Activated effector memory CD4-positive, alpha-beta T cell treated with anti-CD3 and anti-CD28 coated beads, Interleukin-2, amount 50 U/mL, for 16 hours (primary cell): Measurements from ENCODE around the gene GBGT1.

Experiments used
- DNase-seq: peaks from one replicate; pipeline ENCODE4 v3.0.0-alpha.2; 2020

The GBGT1 gene

DNA sequence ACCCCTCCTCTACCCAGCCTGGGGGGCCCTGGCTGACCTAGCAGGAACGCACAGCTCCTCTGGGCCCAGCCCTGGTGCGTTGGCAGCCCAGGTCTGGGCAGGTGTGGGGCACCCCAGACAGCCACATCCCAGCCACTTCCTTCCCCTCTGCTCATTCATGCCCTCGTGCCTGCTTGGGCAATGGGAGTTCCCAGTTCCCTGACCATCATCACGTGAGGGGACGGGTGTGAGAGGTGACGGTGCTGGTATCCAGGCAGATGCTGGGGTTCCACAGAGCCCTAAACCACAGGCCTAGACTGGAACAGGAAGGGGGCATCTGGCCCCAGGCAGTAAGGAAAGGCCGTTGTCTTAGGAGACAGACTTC is 51.1 kb downstream of the GBGT1 start:
- peak; percentile 74 for DNase-seq

DNA sequence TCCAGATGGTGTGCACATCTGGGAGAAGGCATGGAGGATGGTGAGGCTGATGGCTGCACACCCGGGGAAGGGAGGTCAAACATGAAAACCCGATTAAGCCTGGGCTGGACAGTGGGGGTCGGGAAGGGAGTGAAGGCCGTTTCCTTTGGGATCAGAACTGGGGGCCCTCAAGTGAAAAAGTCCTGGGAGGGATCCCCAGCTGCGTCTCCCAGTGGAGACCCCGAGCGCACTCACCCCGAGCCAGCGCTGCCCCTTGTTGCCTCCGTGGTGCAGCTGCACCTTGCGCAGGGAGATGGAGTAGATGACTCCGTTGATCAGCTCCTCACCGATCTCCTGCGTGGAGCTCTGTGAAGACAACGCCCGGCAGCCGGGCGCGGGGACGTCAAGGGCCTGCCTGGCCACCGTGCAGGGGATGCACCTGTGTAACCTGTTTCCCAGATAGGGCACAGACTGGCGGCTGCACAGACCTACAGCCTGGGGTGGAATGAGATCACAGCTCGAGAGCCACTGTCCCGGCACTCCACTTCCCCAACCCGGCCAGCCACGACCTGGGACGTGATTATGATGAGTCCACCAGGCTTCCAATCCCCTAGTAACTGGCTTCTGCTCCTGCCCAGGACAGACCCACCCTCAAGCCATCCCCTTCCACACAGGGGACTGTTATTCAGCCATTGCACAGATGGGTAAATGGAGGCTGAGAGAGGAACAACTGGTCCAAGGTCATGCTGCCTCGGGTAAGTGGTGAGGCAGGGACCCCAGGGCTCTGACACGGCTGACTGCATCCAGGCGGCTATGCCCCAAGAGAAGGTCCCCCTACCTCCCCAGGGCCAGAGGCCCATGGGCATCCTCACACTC is 51.7 kb downstream of the GBGT1 start:
- DNase-seq = no peak

DNA sequence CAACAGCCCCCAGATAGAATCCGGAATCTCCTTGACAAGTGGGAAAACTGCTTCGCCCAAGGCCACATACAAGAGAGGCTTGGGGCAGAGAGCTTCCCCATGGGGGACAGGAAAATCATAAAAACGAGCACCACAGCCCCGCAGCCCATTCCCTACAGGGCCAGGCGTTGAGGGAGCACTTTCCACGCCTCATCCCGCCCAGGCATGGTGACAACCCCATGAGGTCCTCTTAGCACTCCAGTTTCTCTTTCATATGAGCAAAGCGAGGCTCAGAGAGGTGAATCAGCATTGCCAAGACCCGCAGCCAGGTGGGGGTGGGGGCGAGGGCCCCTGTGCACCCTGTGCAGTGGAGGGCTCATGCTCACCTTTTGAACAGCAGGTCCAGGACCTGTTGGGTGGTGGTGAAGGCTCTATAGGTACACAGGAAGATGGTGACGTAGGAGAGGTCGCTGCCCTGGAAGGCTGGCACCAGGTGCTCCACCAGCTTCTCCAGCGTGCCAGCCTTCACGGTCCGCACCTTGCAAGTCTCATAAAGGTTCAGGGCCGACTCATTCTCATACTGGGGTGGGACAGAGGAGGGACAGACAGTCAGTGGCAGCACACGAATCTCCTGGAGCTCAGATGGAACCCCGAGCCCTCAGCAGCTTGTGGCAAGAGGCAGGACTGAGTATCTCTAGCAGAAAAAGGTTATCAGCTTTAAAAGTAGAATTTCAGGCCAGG is 53.6 kb downstream of the GBGT1 start:
- DNase-seq = no peak

DNA sequence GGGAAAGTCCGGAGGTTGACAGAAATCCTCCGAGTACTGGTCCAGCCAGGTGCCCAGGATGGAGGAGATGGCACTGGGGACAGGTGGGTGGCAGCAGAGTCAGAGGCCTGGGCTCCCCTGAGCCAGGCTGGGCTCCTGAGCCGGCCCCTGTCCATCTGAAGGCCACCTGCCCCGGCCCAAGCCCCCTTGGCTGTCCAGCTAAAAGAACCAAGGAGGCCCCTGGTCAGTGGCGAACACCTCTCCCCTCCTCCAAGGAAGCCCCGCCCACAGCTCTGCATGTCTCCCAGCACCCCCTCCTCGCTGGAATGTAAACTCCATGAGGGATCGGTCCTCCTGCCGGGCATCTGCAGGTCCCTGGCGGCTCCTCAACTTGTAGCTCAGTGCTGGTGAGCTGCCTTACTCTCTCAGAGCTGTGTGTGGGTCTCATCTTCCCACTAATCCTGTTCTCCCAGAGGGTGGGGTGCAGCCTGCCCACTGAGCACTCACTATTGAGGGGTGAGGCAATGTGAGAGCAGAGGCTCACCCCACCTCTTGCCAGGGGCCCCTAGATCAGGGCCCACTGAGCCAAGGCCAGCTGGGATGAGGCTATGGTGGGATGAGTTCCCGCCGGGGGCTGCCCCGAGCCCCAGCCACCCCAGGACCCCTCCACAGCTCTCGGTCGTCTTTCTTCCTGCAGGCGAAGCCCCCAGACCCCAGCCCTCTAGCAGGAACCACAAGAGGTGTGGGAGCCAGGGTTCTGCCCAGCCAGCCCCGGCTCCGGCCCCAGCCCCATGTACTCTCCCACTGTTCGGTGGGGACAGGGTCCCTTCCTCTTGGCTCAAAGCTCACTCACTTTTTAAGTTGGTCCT is 54.7 kb downstream of the GBGT1 start:
- DNase-seq = peak; percentile 55

DNA sequence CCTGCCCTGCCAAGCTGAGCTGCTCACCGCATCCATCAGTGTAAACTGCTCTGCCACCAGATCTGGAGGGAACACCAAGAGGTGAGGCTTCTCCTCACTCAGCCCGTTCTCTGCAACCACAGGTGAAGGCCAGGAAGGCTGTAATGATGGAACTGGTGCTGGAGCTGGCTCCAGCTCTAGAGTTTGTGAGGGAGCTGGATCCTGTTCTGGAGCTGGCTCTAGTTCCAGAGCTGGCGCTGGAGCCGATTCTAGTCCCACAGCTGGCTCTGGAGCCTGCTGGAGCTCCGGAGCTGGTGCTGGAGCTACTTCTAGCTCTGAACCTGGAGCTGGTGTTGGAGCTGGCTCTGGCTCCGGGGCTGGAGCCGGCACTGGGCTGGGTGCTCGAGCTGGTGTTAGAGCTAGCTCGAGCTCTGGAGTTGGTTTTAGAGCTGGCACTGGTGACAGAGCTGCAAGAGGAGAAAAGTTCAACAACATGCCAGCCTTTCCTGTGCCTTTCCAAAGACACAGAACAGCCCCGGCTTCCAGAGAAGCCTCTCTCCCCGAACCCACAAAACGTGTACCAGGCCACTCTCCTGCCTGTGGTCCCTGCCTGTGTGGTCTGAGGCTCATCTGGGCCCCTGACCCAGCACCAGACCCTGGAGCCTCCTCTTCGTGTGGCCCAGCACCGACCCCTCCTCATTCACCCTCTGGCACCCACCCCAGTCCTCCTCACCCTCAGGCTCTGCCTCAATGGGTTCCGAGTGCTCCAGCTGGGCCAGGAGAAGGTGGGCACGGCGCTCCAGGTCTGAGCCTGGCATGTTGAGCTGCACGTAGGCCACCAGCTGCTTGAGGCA is 55.5 kb downstream of the GBGT1 start:
- peak; percentile 47 for DNase-seq

DNA sequence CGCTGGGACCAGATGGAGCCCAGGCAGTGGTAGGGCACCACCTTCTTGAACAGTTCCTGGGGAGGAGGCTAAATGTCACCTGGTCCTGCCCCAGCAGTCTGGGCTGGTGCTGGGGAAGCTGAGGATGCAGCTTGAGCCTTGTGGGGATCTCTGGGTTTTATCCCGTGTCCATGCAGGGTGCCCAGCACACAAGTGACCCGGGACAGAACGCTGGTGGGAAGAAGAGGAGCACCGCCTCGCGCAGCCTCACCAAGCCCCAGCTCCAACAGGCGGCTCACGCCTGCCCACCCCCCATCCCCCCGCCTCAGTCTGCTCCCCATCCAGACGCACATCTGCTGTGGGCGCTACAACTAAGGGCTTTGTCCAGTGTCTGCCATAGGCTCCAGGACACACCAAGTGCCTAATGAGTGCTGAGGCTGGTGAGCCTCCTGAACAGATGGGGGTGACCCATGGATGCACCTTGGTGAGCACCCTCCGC is 56.4 kb downstream of the GBGT1 start:
- DNase-seq = peak; percentile 52

DNA sequence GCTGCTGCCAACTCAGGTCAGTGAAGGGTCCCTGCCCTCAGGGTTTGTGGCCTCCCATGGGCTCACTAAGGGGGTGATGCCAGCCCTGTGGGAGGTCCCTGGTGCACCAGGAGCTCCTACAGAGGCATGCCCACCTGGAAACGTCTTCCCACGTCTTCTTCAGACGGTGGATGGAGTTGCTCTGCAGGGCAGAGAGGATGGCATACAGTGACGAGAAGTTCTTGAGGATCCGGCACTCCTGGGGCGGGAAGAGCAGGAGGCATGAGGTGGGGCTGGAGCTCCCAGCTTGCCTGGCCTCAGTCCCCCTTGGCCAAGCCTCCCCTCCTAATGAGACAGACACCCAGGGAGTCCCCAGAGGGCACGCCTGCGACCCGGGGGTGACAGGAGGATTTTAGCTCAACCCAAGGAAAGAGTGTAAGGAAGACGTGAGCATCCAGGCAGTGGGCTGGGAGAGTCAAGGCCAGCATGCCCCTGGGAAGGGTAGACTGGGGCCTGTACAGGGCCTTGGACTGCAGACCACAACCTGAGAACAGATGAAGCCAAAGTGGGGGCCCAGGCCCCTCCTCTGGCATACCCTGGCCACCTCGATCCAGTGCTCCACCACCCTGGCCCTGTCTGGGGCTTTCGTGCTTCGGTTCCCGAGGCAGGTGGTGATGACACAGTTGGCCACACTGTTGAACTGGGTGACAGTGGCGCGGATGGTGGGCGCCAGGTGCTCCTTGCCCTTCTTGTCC is 57.0 kb downstream of the GBGT1 start:
- peak; percentile 47 for DNase-seq

DNA sequence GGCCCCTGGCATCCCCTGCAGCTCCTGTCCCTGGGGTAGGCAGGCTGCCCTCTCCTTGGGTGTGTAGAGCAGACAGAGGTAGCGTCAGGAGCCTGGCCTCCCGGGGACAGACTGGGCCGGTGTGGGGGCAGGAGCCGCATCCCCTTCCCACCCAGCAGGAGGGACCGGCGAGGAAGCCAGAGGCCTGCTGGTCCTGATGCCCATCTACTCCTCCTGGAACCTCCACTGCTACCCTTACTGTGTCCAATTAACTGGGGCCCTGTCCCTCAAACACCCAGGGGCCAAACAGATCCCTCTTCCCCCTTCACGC is 58.3 kb downstream of the GBGT1 start:
- DNase-seq = peak; percentile 52

DNA sequence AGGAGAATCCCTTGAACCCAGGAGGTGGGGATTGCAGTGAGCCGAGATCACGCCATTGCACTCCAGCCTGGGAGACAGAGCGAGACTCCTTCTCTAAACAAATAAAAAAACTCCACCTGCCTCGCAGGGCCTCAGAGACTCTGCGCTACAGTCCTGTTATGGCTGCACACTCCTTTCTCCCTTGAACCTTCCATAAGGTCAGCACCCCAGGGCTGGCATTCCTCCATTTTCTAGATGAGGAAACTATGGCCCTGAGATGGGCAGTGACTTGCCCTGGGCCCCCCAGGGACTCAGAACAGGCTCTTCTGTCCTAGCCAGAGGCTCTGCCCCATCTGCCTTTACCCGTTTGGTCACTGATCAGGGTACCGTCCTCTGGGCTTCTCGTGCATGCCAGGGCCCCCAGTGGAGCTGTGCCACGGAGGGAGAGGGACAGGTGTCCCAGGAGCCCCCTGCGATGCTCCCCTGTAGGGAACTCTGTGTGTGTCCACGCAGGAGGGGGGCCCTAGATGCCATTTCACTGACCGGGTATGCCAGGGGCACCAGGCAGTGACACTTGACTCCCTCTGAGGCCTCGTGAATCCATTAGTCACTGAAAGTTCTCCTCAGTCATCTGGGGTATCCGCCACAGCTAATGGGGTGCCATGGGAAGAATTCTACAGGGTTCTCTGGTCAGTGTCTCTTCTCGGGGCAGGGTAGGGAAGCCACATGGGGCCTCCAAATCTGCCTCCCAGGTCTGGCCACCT is 58.8 kb downstream of the GBGT1 start:
- peak; percentile 50 for DNase-seq

DNA sequence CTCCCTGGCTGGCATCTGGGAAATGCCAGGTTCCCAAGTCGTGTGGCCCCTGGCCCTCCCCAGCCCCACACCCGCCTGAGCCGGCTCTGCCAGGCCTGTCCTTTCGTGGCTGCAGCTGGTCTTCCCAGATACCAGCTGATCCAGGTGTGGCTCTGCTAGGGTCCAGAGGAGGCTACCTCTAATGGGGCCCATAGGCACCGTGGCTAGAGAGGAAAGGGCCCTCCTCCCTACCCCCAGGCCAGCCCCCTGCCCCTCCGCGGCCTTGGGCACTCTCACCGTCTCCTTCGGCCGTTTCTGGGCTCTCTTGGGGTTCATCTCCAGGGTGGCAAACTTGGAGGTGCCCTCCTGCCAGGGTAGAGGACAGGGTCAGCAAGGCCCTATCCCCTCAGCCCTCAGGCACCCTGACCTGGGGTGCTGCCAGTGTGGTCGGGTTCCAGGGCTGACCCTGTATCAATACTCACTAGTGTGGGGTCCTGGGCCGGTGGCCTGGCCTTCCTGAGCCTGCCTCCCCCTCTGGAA is 59.7 kb downstream of the GBGT1 start:
- DNase-seq = peak; percentile 44

DNA sequence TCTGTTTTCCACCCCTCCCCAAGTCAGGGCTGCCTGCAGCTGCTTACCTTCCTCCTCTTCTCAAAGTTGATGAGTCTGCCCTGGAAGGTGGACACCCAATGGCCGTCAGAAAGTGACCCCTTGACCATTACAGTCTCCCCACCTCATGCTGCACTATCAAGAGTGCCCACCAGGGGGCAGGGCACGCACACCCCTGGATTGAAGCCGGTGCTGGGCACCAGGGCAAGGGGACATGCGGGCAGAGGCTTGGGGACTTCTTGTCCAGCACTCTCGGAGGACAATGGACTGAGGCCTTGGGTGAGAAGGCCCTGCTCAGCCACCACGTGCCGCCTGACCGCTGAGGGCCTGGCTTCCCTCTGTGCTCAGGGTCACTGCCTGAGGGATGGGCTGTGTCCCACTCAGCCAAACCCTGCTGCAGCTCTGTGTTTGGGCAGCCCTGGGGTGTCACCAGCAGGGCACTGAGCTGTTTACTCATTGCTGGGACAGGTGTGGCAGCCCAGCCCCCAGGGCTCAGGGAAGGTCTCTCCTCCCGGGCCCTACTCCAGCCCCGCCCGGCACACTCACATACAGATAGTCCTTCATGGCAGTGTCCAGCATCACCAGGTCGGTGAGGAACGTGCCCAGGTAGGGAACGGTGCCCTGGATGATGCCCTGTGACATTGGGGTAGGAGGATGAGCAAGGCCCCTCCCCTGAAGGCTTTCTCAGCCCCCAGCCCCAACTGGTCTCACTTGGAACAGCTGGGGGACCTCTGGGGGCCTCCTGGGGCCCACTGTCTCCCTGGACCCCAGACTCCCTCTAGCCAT is 60.3 kb downstream of the GBGT1 start:
- DNase-seq = peak; percentile 87
